NCI-H2081 treated with DMSO at 0.1 percent for 48 hours (cell line): Measurements from ENCODE around the gene HMGCS2.
A peak's percentile ranks its signal among the peaks of the same experiment; 100 is the strongest.

Experiments used
- DNase-seq: peaks from one replicate; lab custom pipeline; 2025; lab: John Stamatoyannopoulos, UW

HMGCS2 gene

GRCh38 chr1:119768778-119769177, at the start of gene HMGCS2:
Gene HMGCS2, minus strand, starts transcription at chr1:119768905. Its CDS starts 61 bp downstream, at chr1:119768844.
- DNase-seq, result no peak

- no peak for DNase-seq
Observed at GRCh38 chr1:119818181-119818580, 49.5 kb upstream of the HMGCS2 start.

- DNase-seq, result no peak
Observed at GRCh38 chr1:119816407-119816806, 47.7 kb upstream of the HMGCS2 start.

- DNase-seq, result no peak
Observed at GRCh38 chr1:119815928-119816327, 47.2 kb upstream of the HMGCS2 start.

- DNase-seq, result no peak
Observed at GRCh38 chr1:119815361-119815760, 46.7 kb upstream of the HMGCS2 start.

- no peak for DNase-seq
Observed at GRCh38 chr1:119814288-119814687, 45.6 kb upstream of the HMGCS2 start.

GRCh38 chr1:119811985-119812557, 43.4 kb upstream of the HMGCS2 start:
- no peak for DNase-seq

- no peak for DNase-seq
Observed at GRCh38 chr1:119811387-119811786, 42.7 kb upstream of the HMGCS2 start, which contains the start of gene REG4. Gene REG4, minus strand, starts transcription at chr1:119811460. Its CDS starts 2,691 bp downstream, at chr1:119808769.

- DNase-seq, result peak; percentile 5
Observed at GRCh38 chr1:119808972-119809550, 40.4 kb upstream of the HMGCS2 start.

GRCh38 chr1:119808491-119808890, 39.8 kb upstream of the HMGCS2 start:
- no peak for DNase-seq

- no peak for DNase-seq
Observed at GRCh38 chr1:119806489-119806888, 37.8 kb upstream of the HMGCS2 start.

- no peak for DNase-seq
Observed at GRCh38 chr1:119805746-119806145, 37.0 kb upstream of the HMGCS2 start.

- no peak for DNase-seq
Observed at GRCh38 chr1:119805247-119805646, 36.5 kb upstream of the HMGCS2 start.

GRCh38 chr1:119799599-119800177, 31.0 kb upstream of the HMGCS2 start:
- DNase-seq, result no peak

- no peak for DNase-seq
Observed at GRCh38 chr1:119799003-119799402, 30.3 kb upstream of the HMGCS2 start.

- DNase-seq, result no peak
Observed at GRCh38 chr1:119797606-119798005, 28.9 kb upstream of the HMGCS2 start.

GRCh38 chr1:119797162-119797561, 28.5 kb upstream of the HMGCS2 start:
- DNase-seq, result no peak

- no peak for DNase-seq
Observed at GRCh38 chr1:119795261-119796200, 26.8 kb upstream of the HMGCS2 start.

GRCh38 chr1:119794876-119795240, 26.2 kb upstream of the HMGCS2 start:
- no peak for DNase-seq

- DNase-seq, result no peak
Observed at GRCh38 chr1:119794230-119794875, 25.6 kb upstream of the HMGCS2 start.

GRCh38 chr1:119791377-119791776, 22.7 kb upstream of the HMGCS2 start:
- DNase-seq, result no peak
